Testis (tissue), 2 donors: ENCODE measurements around the gene SMAD9.

Experiments
- CTCF ChIP-seq, 3 experiments: fragments of 450-650 bp in 2 of 3; fragments of 200-600 bp in 1 of 3; sonication (generic) in 1 of 3; IDR thresholded peaks; one replicate each; pipeline ENCODE4 v1.5.1; 2016 to 2019; ENCODE audit warnings: antibody characterized with exemption in 3 of 3, mild to moderate bottlenecking in 2 of 3, moderate library complexity in 1 of 3
- POLR2A ChIP-seq: fragments of 450-650 bp; IDR thresholded peaks from one replicate; pipeline ENCODE4 v1.6.1; 2017; ENCODE audit warnings: antibody characterized with exemption, mild to moderate bottlenecking, moderate library complexity

DNA sequence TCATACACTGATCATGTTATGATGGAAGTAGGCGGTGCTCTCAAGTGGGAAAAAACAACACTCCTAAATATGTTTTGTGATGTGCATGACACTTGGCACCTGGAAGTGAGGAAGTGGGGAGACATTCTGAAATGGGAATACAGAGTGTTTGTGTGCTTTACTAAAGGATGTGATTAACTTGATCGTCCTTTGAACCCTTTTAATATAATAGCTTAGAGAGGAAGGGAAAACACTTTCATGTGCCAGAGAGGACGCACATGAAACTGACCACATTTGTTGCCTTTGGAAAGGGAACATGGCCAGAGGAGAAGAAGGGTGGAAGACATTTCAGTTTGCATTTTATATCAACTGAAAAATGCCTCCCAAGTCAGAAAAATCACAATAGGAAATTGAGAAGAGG, 31.4 kb downstream of the SMAD9 start:
- TF ChIP-seq POLR2A = no peak
- no peak for TF ChIP-seq CTCF (IDR thresholded peaks at IDR 0.05)
